Stimulated activated naive CD4-positive, alpha-beta T cell (primary cell): ENCODE data around the gene PDCD10.

ENCODE experiments used
- DNase-seq, 6 experiments: peaks; one replicate each; lab custom pipeline; 2025; lab: John Stamatoyannopoulos, UW

PDCD10 gene

GRCh38 chr3:167679526-167679925 is 55.2 kb downstream of the PDCD10 start:
- DNase-seq: no peak

- no peak for DNase-seq
These were observed 58.8 kb downstream of the PDCD10 start for GRCh38 chr3:167675848-167676247.

- no peak for DNase-seq
These were observed 61.5 kb downstream of the PDCD10 start for GRCh38 chr3:167673221-167673620.

GRCh38 chr3:167671878-167672427 is 62.7 kb downstream of the PDCD10 start:
- no peak for DNase-seq

- DNase-seq: no peak
These were observed 65.0 kb downstream of the PDCD10 start for GRCh38 chr3:167669699-167670098.

- DNase-seq: no peak
These were observed 66.0 kb downstream of the PDCD10 start for GRCh38 chr3:167668651-167669050.

- no peak for DNase-seq
These were observed 68.1 kb downstream of the PDCD10 start for GRCh38 chr3:167666563-167666962.

GRCh38 chr3:167662919-167663400 is 71.7 kb downstream of the PDCD10 start:
- no peak for DNase-seq

- no peak for DNase-seq
These were observed 76.9 kb downstream of the PDCD10 start for GRCh38 chr3:167657684-167658225.

GRCh38 chr3:167656821-167657220 is 77.9 kb downstream of the PDCD10 start:
- DNase-seq: no peak

GRCh38 chr3:167653760-167654159 is 80.9 kb downstream of the PDCD10 start, which contains the start of gene WDR49:
TSS of gene WDR49 (minus strand) at chr3:167653942. CDS start at chr3:167653425, 517 bp downstream.
- DNase-seq: no peak

GRCh38 chr3:167653155-167653554 is 81.5 kb downstream of the PDCD10 start:
- DNase-seq: no peak

- DNase-seq: no peak
These were observed 82.9 kb downstream of the PDCD10 start for GRCh38 chr3:167651826-167652225.

GRCh38 chr3:167650459-167650858 is 84.2 kb downstream of the PDCD10 start:
- no peak for DNase-seq

GRCh38 chr3:167649746-167650145 is 84.9 kb downstream of the PDCD10 start:
- no peak for DNase-seq

GRCh38 chr3:167644611-167645010 is 90.1 kb downstream of the PDCD10 start:
- no peak for DNase-seq
